ENCODE measurements around the gene VAV1.

GRCh38 chr19:6819323-6819722 lies 46.8 kb downstream of the VAV1 start:
- TF ChIP-seq CTCF (IDR thresholded peaks at IDR 0.05) (no peak), POLR2A (IDR thresholded peaks at IDR 0.05) (no peak)
